ENCODE results near the gene FGF14.

DNA sequence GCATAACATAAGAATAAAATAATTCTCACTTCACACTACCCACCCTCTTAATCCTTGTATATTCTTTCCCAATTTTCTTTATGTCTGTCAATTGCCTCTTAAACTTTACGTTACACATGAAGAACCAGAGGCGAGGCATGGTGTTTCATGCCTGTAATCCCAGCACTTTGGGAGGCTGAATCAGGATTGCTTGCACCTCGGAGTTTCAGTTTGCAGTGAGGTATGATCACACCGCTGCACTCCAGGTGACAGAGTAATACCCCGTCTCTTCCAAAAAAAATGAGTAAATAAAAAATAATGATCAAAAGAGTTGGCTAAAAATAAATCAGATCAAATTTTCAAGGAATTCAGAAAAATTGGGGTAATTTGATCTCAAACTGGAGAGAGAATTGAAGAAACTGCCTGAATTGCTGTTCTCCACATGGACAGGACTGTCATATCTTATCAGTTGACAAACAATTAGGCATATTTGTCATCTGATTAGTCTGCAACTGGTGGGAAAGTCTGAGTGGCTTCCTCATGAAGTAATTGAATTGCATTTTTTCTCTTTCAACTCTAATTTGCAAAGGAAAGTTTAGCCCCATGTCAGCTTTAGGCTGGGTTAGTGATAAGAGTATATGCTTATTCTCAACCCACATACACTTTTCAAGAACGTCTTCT is 646.5 kb downstream of the FGF14 start:
- no peak for TF ChIP-seq EZH2phosphoT487 (IDR thresholded peaks at IDR 0.05; ENCODE audit: low read depth)
- TF ChIP-seq, protein P1, sequence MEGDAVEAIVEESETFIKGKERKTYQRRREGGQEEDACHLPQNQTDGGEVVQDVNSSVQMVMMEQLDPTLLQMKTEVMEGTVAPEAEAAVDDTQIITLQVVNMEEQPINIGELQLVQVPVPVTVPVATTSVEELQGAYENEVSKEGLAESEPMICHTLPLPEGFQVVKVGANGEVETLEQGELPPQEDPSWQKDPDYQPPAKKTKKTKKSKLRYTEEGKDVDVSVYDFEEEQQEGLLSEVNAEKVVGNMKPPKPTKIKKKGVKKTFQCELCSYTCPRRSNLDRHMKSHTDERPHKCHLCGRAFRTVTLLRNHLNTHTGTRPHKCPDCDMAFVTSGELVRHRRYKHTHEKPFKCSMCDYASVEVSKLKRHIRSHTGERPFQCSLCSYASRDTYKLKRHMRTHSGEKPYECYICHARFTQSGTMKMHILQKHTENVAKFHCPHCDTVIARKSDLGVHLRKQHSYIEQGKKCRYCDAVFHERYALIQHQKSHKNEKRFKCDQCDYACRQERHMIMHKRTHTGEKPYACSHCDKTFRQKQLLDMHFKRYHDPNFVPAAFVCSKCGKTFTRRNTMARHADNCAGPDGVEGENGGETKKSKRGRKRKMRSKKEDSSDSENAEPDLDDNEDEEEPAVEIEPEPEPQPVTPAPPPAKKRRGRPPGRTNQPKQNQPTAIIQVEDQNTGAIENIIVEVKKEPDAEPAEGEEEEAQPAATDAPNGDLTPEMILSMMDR (IDR thresholded peaks at IDR 0.05; ENCODE audit: low read depth, low read length): no peak
